Measurements from ENCODE around the gene PRRC2B.
"Not testable (repeated sequence)": the region's sequence is repeated elsewhere in the genome, so short reads cannot be mapped to it uniquely, and the experiment has no call there.

The PRRC2B gene

DNA sequence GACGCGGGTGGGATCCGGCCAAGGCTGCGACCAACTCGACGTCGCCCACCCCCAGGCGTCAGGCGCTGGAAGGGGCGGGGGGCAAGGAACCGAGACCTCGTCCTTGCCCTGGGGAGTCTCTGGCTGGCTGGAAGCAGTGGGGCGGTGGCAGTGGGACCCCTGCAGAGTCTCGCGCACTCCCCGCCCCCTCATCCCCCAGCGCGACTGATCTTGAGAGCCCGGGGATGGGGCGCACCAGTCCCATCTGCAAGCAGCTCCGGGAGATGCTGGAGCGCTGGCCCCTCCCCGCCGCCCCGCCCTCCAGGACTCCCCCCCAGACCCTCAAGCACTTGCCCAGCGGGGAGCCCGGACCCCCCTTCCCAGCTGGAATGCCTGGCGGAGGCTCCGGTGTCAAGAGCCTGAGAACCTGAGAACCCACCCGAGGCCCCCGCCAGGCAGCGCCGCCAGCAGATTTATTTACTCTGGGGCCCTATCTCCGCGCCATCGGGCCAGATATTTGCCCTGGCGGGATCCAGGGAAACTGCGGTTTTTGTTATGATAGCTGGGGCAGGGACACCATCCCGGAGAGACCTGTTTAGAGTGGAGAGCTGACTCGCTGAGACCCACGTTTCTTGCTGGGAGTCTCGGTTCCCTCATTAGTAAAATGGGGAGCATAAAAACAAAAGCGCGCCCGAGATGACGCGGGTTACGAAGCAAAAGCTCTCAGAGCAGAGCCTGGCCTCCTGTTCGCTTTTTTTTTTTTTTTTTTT is 152.6 kb downstream of the PRRC2B start:
- DNase-seq = no peak

DNA sequence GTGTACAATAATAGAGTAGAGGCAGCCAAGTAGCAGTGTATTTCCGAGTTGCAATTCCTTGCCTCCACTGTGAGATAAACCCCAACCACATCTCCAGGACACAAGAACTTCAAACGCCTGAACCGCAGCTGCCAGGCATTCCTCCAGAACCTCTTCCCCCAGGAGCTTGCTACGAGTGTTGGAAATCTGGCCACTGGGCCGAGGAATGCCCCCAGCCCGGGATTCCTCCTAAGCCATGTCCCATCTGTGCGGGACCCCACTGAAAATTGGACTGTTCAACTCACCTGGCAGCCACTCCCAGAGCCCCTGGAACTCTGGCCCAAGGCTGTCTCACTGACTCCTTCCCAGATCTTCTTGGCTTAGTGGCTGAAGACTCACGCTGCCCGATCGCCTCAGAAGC is 155.3 kb downstream of the PRRC2B start:
- not testable (repeated sequence) for DNase-seq

Measured in islet precursor cell (in vitro differentiated cells).